ENCODE data around the gene BUD13.
A peak's percentile ranks its signal among the peaks of the same experiment; 100 is the strongest.

The BUD13 gene

GRCh38 chr11:116718955-116719501, 53.8 kb downstream of the BUD13 start:
- DNase-seq (ENCODE audit: low spot score) = no peak

- no peak for DNase-seq (ENCODE audit: low spot score)
Observed at GRCh38 chr11:116716621-116717020, 56.2 kb downstream of the BUD13 start.

- DNase-seq (ENCODE audit: low spot score) = no peak
Observed at GRCh38 chr11:116715383-116715782, 57.4 kb downstream of the BUD13 start.

GRCh38 chr11:116714902-116715301, 57.9 kb downstream of the BUD13 start:
- no peak for DNase-seq (ENCODE audit: low spot score)

GRCh38 chr11:116712428-116712827, 60.4 kb downstream of the BUD13 start:
- no peak for DNase-seq (ENCODE audit: low spot score)

GRCh38 chr11:116710762-116711161, 62.0 kb downstream of the BUD13 start:
- DNase-seq (ENCODE audit: low spot score) = no peak

GRCh38 chr11:116710001-116710674, 62.6 kb downstream of the BUD13 start:
- DNase-seq (ENCODE audit: low spot score) = no peak

- no peak for DNase-seq (ENCODE audit: low spot score)
Observed at GRCh38 chr11:116707746-116708145, 65.0 kb downstream of the BUD13 start.

- DNase-seq (ENCODE audit: low spot score) = no peak
Observed at GRCh38 chr11:116707161-116707629, 65.6 kb downstream of the BUD13 start.

- peak; percentile 65 for DNase-seq (ENCODE audit: low spot score)
Observed at GRCh38 chr11:116703421-116703820, 69.4 kb downstream of the BUD13 start.

GRCh38 chr11:116702772-116703385, 69.9 kb downstream of the BUD13 start:
- no peak for DNase-seq (ENCODE audit: low spot score)

- no peak for DNase-seq (ENCODE audit: low spot score)
Observed at GRCh38 chr11:116701876-116702275, 70.9 kb downstream of the BUD13 start.

GRCh38 chr11:116701297-116701801, 71.4 kb downstream of the BUD13 start:
- no peak for DNase-seq (ENCODE audit: low spot score)

GRCh38 chr11:116700586-116701220, 72.1 kb downstream of the BUD13 start:
- DNase-seq (ENCODE audit: low spot score) = no peak

Data from NAMALWA (cell line).